GM10266 (cell line): ENCODE results near the gene ZNF205.

Experiments used
- DNase-seq: peaks from one replicate; pipeline ENCODE4 v3.0.0; 2012; ENCODE audit errors: extremely low spot score
- TF ChIP-seq, protein P1 (sequence below): IDR thresholded peaks from 2 replicates; pipeline ENCODE4 v1.5.1; 2012; ENCODE audit warnings: mild to moderate bottlenecking, low read depth; ENCODE audit not compliant: control insufficient read depth, insufficient read depth; ENCODE audit errors: missing control alignments

ZNF205 gene

GRCh38 chr16:3144321-3144983 is 32.1 kb downstream of the ZNF205 start:
- TF ChIP-seq, protein P1, sequence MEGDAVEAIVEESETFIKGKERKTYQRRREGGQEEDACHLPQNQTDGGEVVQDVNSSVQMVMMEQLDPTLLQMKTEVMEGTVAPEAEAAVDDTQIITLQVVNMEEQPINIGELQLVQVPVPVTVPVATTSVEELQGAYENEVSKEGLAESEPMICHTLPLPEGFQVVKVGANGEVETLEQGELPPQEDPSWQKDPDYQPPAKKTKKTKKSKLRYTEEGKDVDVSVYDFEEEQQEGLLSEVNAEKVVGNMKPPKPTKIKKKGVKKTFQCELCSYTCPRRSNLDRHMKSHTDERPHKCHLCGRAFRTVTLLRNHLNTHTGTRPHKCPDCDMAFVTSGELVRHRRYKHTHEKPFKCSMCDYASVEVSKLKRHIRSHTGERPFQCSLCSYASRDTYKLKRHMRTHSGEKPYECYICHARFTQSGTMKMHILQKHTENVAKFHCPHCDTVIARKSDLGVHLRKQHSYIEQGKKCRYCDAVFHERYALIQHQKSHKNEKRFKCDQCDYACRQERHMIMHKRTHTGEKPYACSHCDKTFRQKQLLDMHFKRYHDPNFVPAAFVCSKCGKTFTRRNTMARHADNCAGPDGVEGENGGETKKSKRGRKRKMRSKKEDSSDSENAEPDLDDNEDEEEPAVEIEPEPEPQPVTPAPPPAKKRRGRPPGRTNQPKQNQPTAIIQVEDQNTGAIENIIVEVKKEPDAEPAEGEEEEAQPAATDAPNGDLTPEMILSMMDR, result no peak

GRCh38 chr16:3145151-3145550 is 32.8 kb downstream of the ZNF205 start:
- TF ChIP-seq, protein P1, result no peak
- no peak for DNase-seq

More at GRCh38 chr16:3144321-3144983, 32.1 kb downstream of the ZNF205 start:
- no peak for DNase-seq

- no peak for DNase-seq
- TF ChIP-seq, protein P1, result no peak
Measured at GRCh38 chr16:3145660-3146059, 33.3 kb downstream of the ZNF205 start.

DNA sequence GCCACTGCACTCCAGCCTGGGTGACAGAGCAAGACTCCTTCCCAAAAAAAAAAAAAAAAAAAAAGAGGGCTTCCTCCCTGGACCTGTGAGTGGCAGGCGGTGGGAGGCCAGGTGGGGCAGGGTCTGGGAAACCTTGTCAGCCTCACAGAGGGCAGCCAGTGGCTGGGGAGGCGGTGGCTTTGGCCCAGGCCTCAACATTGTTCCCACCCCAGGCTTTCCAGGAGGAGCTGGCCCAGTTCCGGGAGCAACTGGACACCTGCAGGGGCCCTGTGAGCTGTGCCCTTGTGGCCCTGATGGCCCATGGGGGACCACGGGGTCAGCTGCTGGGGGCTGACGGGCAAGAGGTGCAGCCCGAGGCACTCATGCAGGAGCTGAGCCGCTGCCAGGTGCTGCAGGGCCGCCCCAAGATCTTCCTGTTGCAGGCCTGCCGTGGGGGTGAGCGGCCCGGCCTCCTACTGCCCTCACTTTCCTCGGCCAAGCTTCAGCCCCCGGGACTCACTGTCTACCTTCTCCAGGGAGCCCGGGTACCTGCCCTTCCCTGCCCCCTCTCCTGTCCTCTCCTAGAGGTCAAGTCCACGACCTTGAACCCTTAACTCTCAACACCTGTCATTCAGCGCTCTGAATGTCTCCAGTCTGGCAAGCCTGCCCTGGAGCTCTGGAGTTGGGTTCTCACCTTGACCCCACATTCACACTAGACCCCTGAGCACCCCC is 34.8 kb downstream of the ZNF205 start:
- DNase-seq, result no peak
- TF ChIP-seq, protein P1, result no peak

DNA sequence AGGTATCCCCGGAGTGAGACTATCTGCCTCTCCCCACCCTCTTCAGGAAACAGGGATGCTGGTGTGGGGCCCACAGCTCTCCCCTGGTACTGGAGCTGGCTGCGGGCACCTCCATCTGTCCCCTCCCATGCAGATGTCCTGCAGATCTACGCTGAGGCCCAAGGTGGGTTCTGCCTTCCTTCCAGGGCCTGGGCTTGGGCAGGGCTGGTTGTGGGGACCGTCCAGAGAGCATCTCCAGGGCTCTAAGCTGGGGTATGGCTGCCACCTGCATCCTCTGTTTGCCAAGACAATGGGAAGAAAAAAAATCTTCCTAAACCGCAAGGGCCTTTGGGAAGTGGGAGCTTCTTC is 35.3 kb downstream of the ZNF205 start:
- DNase-seq, result no peak
- TF ChIP-seq, protein P1, result no peak

- TF ChIP-seq, protein P1, result no peak
- peak; percentile 14 for DNase-seq
Measured at GRCh38 chr16:3148256-3149192, 36.1 kb downstream of the ZNF205 start.
